K562 (cell line): Measurements from ENCODE around the gene SLC25A40. TPM values are rescaled to one million over a fixed set of nuclear protein-coding genes. Genes with fewer than 3 reads are reported as not detected.

Experiments
- CTBP1 ChIP-seq: fragments of 450-650 bp; IDR thresholded peaks from 2 replicates; pipeline ENCODE4 v1.6.1; 2016; ENCODE audit warnings: borderline replicate concordance
- FOXA1 ChIP-seq: fragments of 450-650 bp; IDR thresholded peaks from 2 replicates; pipeline ENCODE4 v1.6.1; 2016; ENCODE audit warnings: mild to moderate bottlenecking, borderline replicate concordance
- GATAD2B ChIP-seq: fragments of 450-650 bp; IDR thresholded peaks from 2 replicates; pipeline ENCODE4 v1.6.1; 2017; ENCODE audit warnings: mild to moderate bottlenecking, borderline replicate concordance
- IRF2 ChIP-seq: sonication (generic); formaldehyde crosslinking; IDR thresholded peaks from 2 replicates; pipeline ENCODE4 v1.8.1; 2022; ENCODE audit warnings: mild to moderate bottlenecking, missing genetic modification reagents
- KDM5B ChIP-seq: fragments of 200-600 bp; sonication (generic); IDR thresholded peaks from 2 replicates; pipeline ENCODE4 v1.6.1; 2012; ENCODE audit warnings: low read depth, mild to moderate bottlenecking, moderate library complexity, low read length, control low read depth, inconsistent platforms; ENCODE audit not compliant: insufficient replicate concordance
- KLF10 ChIP-seq: fragments of 250-450 bp; sonication (Bioruptor Pico); IDR thresholded peaks from 2 replicates; pipeline ENCODE4 v1.6.1; 2021; ENCODE audit warnings: matching md5 sums
- MGA ChIP-seq: fragments of 450-650 bp; IDR thresholded peaks from 2 replicates; pipeline ENCODE4 v1.6.1; 2016; ENCODE audit warnings: mild to moderate bottlenecking, moderate library complexity
- MNT ChIP-seq, 2 experiments: fragments of 450-650 bp; conservative IDR thresholded peaks; 2 replicates each; pipeline ENCODE4 v1.6.1; 2017; ENCODE audit warnings: mild to moderate bottlenecking in 2 of 2, moderate library complexity in 2 of 2
- MYBL2 ChIP-seq, 2 experiments: fragments of 450-650 bp in 1 of 2; sonication (generic) in 1 of 2; formaldehyde crosslinking in 1 of 2; IDR thresholded peaks; 2 replicates each; pipeline versions ENCODE4 v1.6.1 to v1.8.1; 2017 to 2022; ENCODE audit warnings: borderline replicate concordance in 1 of 2, inconsistent platforms in 1 of 2, low read depth in 1 of 2, mild to moderate bottlenecking in 1 of 2, missing genetic modification reagents in 1 of 2, moderate library complexity in 1 of 2
- TRIM24 ChIP-seq, 2 experiments: fragments of 450-650 bp; IDR thresholded peaks; 2 replicates each; pipeline ENCODE4 v1.6.1; 2016
- ZNF224 ChIP-seq: sonication (generic); formaldehyde crosslinking; IDR thresholded peaks from 2 replicates; pipeline ENCODE4 v1.8.0; 2022; ENCODE audit warnings: mild to moderate bottlenecking, missing genetic modification reagents
- ZNF274 ChIP-seq: IDR thresholded peaks from 2 replicates; pipeline ENCODE4 v1.6.1; 2011; ENCODE audit warnings: low read depth, mild to moderate bottlenecking, low read length, moderate library complexity, borderline replicate concordance
- polyA plus RNA-seq, 8 experiments: library from polyadenylated mRNA; depleted of rRNA in 4 of 8; stranded (reverse) in 5 of 8; unstranded in 3 of 8; fragments of >200 nt; fragmentation: Nextera tagmentation in 2 of 8; fragmentation: Illumina TruSeq in 1 of 8; extraction: Ambion mirVana in 2 of 8; extraction: Trizol in 1 of 8; gene quantifications; 2 replicates each; pipeline versions ENCODE4 v1.2.1 to v1.2.3, GENCODE V29; 2011 to 2014; ENCODE audit warnings: inconsistent platforms in 1 of 8, missing spikeins in 1 of 8
- total RNA-seq, 7 experiments: library from RNA; depleted of rRNA in 6 of 7; stranded (reverse); fragments of >200 nt in 6 of 7; fragmentation: Illumina TruSeq in 2 of 7; extraction: Trizol in 2 of 7; gene quantifications; 2 replicates each; pipeline versions ENCODE4 v1.2.1 to v1.2.3, GENCODE V29; 2011 to 2021; ENCODE audit warnings: low replicate concordance in 1 of 7
- TF ChIP-seq, protein P1 (sequence below): IDR thresholded peaks from 2 replicates; pipeline ENCODE4 v1.6.1; 2011; ENCODE audit not compliant: insufficient read length; ENCODE audit errors: extremely low read depth

The SLC25A40 gene
- total and polyA plus RNA-seq, 9 of the 15 experiments (the other 6 are each of a cell fraction or from before 2014, with no cell fraction given): 6.7 to 44.0 (median 26.5) TPM

- TF ChIP-seq MGA (peak; percentile 61), CTBP1 (peak; percentile 96), GATAD2B (peak; percentile 100), ZNF224 (CRISPR knock-in tag) (no peak), MYBL2 (IDR thresholded peaks at IDR 0.05; ENCODE audit: low read depth) (peak; percentile 97), MYBL2 (CRISPR knock-in tag; IDR thresholded peaks at IDR 0.05; ENCODE audit: borderline replicate concordance) (peak; percentile 93; the same call in 1 of the 2 replicates), KDM5B (peak; percentile 72), FOXA1 (no peak), KLF10 (CRISPR knock-in tag) (no peak), ZNF274 (no peak), TRIM24 (IDR thresholded peaks at IDR 0.05) (peak in 1 of 2 experiments; percentile 5; a peak in 1 of 4 replicates), IRF2 (no peak), MNT (conservative IDR thresholded peaks at IDR 0.05) (peak; percentile 73 to 90)
- TF ChIP-seq, protein P1, sequence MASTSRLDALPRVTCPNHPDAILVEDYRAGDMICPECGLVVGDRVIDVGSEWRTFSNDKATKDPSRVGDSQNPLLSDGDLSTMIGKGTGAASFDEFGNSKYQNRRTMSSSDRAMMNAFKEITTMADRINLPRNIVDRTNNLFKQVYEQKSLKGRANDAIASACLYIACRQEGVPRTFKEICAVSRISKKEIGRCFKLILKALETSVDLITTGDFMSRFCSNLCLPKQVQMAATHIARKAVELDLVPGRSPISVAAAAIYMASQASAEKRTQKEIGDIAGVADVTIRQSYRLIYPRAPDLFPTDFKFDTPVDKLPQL: peak; percentile 50
Observed at GRCh38 chr7:87876040-87876868, at the start of gene SLC25A40, which contains the start of gene DBF4 (continued).
